HEK293T (cell line): ENCODE measurements around the gene PTPN3.

Source experiments
- ARNT ChIP-seq: fragments of 450-650 bp; IDR thresholded peaks from 2 replicates; pipeline ENCODE4 v1.6.1; 2017; ENCODE audit warnings: mild to moderate bottlenecking
- BHLHE40 ChIP-seq: fragments of 450-650 bp; IDR thresholded peaks from 2 replicates; pipeline ENCODE4 v1.6.1; 2016; ENCODE audit warnings: mild to moderate bottlenecking, moderate library complexity, borderline replicate concordance
- CTBP1 ChIP-seq: fragments of 450-650 bp; IDR thresholded peaks from 2 replicates; pipeline ENCODE4 v1.6.1; 2016; ENCODE audit warnings: borderline replicate concordance
- ELF4 ChIP-seq: fragments of 450-650 bp; IDR thresholded peaks from 2 replicates; pipeline ENCODE4 v1.6.1; 2017; ENCODE audit warnings: antibody characterized with exemption
- FOXA1 ChIP-seq: fragments of 450-650 bp; IDR thresholded peaks from 2 replicates; pipeline ENCODE4 v1.6.1; 2016; ENCODE audit warnings: mild to moderate bottlenecking
- FOXK2 ChIP-seq: fragments of 450-650 bp; IDR thresholded peaks from 2 replicates; pipeline ENCODE4 v1.6.1; 2016; ENCODE audit warnings: mild to moderate bottlenecking
- NFRKB ChIP-seq: fragments of 450-650 bp; IDR thresholded peaks from 2 replicates; pipeline ENCODE4 v1.6.1; 2016; ENCODE audit warnings: mild to moderate bottlenecking, moderate library complexity
- SP1 ChIP-seq: fragments of 450-650 bp; IDR thresholded peaks from 2 replicates; pipeline ENCODE4 v1.6.1; 2017
- TARDBP ChIP-seq: fragments of 450-650 bp; IDR thresholded peaks from 2 replicates; pipeline ENCODE4 v1.6.1; 2016
- ZNF384 ChIP-seq: fragments of 450-650 bp; IDR thresholded peaks from 2 replicates; pipeline ENCODE4 v1.6.1; 2016
- TF ChIP-seq, protein P1 (sequence below): fragments of 450-650 bp; IDR thresholded peaks from 2 replicates; pipeline ENCODE4 v1.6.1; 2016

DNA sequence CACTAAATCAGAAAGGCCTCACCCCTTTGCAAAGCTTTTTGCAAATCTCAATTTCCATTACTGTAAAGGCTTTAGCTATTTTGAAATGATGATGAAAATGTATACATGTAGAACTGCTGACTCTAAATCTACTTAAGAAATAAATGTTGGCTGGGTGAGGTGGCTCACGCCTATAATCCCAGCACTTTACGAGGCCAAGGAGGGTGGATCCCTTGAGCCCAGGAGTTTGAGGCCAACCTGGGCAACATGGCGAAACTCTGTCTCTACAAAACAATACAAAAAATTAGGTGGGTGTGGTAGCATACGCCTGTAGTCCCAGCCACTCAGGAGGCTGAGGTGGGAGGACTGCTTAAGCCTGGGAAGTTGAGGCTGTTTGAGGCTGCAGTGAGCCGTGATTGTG lies 64.6 kb downstream of the PTPN3 start:
- TF ChIP-seq TARDBP (no peak), NFRKB (no peak), BHLHE40 (no peak), ARNT (no peak), ELF4 (no peak), CTBP1 (no peak), FOXA1 (no peak), SP1 (no peak), FOXK2 (no peak), ZNF384 (no peak)
- TF ChIP-seq, protein P1, sequence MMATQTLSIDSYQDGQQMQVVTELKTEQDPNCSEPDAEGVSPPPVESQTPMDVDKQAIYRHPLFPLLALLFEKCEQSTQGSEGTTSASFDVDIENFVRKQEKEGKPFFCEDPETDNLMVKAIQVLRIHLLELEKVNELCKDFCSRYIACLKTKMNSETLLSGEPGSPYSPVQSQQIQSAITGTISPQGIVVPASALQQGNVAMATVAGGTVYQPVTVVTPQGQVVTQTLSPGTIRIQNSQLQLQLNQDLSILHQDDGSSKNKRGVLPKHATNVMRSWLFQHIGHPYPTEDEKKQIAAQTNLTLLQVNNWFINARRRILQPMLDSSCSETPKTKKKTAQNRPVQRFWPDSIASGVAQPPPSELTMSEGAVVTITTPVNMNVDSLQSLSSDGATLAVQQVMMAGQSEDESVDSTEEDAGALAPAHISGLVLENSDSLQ: no peak
